Myocyte (in vitro differentiated cells): ENCODE results near the gene ATXN7. TPM values are rescaled to one million over a fixed set of nuclear protein-coding genes. Genes with fewer than 3 reads are reported as not detected.

Experiments used
- DNase-seq: peaks from one replicate; pipeline ENCODE4 v3.0.0-alpha.2; 2012; ENCODE audit warnings: low read depth
- total RNA-seq: library from RNA; depleted of rRNA; stranded (reverse); fragments of >200 nt; gene quantifications from 2 replicates; pipeline ENCODE4 v1.2.3, GENCODE V29; 2014

The ATXN7 gene
- total RNA-seq, 1 donor from 2014 or later, result 8.7 TPM

DNA sequence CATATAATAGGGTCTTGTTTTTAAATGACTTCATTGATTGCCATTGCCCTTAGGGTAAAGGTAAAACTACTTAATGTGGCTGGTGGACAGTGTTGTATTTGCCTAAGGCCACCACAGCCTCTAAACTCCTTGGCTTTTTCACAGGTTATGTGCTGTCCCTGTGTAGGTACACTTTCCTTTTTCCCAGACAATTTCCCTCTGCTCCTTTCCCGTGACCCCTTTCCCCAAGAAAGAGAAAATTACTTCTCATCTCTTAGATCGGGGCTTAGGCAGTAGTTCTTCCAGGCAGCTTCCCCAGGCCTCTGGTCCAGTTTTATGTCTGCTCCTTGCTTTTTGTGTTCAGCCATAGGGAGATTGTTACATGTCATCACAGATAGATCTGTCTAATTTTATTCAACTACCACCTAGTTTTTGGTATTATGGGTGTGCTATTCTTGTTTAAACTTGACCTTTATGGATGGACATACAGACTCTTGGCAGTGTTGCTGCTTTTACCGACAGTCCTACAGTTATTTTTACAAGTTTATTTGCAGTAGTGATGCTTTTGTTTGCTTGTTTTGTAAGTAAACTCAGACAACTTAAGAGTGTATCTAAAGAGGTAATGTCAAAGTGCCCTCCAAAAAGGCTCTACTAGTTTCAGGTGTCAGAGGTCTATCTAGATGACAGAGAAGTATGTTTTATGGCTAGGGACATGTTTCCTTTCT, 69.0 kb downstream of the ATXN7 start:
- DNase-seq, result no peak

DNA sequence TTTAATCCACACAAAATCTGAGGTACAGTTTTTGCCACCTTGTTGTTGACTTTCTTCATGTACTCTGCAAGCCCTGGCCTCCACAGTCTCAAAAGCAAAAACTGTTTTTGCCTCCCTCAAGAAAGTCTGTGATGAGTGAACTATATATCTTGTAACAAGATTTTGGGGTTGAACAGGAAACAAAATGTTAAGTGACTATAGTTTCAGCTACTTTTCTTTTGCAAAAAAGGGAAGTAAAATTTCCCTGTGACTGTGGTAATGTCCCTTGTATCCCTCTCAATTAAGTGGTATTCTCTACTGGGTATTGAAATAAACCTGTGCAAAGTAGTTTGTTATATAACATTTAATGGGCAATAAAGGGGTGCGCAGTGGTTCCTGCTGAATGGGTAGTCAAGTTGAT, 69.8 kb downstream of the ATXN7 start:
- DNase-seq, result no peak

DNA sequence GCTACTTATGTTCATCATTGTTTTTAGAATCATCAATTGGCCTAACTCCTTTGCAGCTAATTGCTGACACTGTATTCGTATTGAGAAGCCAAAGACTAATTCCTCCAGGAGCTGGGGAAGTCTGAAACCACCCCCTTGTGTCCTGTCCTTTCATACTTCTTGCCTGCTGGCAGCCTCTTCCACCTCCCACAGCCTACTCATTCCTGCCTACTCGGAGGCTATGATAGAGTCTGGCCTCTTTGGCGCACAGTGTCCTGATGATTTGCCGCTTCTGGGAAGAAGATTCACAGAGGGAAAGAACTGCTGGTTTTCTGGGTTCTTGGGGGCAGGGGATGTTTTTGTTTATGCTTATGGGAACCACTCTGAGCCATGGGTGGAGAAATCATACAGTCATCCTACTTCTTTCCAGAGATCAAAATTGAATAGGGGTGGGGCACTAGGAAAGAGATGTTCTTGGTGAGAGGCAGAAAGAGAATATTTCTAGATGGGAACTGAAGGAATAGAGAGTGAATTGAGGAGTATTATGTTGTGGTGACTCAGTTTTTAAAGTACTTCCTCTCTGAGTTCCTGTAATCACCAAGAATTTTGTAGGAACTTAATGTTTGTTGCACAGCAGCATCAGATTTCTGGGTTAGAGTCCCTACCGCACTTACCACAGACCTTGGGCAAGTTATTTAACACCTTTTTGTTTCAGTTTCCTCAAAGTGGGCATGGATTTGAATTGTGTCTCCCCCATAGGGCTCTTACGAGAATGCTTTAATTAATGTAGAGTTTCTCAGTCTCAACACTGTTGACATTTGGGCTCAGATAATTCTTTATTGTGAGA, 70.6 kb downstream of the ATXN7 start:
- DNase-seq, result no peak

DNA sequence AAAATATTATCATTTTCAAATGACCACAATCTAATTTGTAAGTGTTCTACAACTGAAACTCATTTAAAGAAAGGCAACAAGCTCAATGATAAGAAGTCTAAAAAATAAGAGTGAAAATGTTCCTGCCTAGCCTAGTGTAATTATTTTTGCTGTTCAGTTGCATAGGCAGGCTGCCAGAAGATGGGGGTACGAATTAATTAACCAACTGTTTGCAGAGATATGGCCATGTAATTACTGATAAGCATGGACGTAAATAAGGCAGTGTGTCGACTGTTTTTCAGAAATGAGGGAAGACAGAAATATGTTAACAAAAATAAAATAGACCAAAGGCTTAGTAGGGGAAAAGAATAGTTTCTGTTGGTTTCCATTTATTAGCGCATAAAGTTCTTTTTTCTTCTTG, 73.3 kb downstream of the ATXN7 start:
- DNase-seq, result no peak

DNA sequence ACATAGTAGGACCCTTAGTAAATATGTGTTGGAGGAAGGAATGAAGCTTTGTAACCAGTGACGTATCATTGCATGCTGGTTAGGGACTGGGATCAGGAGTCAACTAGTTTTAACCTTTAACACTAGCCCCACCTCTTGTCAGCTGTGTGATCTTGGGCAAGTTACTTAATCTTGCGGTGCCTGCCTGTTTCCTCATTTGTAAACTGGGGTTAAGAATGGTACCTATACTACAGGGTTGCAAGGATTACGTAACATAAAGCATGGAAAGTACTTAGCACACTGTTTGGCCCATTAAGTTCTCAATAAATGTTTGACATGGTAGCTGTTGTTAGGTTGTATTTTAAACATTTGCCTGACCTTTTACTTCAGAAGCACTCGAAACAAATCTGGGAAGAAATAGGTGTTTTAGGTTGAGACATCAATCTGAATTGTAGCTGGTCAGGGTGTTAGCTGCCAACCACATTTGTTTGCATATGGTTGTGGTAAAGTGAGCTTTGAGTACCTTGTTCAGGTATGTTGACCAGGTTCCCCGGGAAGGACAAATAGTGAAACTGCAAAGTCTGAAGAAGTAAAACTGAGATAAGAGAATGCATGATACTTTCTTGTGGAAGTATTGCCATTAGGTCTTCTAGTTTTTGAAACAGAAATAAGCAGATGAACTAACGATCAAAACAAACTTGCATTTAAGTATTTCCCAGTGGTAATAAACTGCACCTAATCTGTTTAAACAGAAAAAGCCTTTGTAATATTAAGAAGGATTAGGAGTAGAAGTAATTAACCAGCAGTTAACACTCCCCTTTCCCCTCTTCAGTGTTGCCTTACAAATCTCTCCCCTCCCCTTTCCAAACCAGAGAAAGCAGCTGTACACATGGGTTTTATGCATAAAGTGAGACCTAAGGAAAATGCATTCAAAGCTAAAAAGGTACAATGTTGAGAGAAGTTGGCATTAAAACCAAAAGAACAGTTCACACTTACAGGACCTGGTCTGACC, 74.3 kb downstream of the ATXN7 start:
- no peak for DNase-seq

DNA sequence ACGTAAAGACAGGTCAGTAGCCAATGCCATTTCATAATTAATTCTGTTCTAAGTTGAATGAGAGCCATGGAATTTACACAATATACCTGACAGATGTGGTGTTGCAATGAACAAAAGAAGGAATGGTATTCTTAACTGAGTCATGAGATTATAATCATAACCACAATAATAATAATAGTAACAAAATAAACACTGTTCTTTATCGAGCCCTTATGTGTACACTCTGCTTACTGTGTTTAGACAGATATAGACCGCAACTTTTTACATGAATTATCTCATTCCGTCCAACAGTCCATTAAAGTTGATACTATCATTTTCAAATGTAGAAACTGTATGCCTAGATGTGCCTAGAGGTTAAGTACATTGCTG, 76.7 kb downstream of the ATXN7 start:
- DNase-seq, result no peak

DNA sequence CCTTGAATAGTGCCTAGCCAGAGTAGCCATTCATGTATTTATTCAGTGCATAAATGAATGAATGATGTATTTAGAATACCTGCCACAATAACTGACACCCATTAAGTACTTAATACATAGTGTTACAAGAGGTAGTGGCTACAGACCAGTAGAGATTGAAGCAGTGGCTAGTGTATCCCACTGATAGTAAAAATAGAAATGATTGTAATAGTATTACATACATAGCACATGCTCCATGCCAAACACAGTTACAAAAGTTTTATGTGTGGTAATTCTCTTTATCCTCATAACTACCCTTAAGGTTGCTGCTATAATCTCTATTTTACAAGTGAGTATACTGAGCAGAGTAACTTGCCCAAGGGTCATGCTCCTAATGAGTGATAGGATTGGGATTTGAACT, 78.9 kb downstream of the ATXN7 start:
- no peak for DNase-seq

DNA sequence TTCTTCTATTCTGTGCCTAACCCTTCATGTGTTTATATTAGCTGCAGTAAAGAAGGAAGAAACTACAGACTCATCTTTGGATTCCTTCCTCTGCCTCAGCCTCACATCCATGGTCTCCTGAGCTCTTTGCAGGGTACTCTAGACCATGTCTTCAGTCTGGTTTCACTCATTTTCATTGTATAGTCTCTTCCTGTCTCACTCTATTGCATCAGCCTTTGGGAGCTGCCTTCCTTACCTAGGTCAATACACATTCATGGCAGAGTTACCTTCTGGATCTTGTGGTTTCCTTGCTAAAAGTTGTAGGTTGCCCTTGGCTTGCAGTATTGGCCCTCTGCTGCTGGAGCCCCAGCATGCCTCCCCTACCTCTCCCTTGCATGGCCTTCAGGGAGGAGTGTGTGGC, 80.0 kb downstream of the ATXN7 start:
- DNase-seq, result no peak

DNA sequence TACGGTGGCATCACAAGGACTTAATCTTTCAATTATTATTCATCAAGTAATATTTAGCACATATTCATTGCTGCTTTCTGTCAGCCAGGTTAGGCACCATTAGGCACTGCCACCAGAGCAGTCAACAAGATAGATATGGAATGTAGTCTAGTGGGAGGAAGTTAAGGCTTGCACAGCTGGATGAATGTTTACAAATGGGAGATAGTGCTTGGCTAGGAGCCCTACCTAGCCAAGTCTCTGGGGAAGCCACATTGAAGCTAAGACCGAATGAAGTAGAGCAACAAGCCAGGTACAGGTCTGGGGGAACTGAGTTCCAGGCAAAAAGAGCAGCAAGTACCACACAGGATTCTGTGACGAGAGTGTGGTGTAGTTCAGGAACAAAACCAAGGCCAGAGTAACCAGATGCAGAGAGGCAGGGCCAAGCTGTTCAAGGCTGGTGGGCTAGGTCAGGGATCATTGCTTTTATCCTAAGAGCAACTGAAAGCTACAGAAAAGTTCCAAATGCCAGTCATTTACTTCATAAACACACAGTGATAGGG, 82.0 kb downstream of the ATXN7 start:
- DNase-seq, result no peak

DNA sequence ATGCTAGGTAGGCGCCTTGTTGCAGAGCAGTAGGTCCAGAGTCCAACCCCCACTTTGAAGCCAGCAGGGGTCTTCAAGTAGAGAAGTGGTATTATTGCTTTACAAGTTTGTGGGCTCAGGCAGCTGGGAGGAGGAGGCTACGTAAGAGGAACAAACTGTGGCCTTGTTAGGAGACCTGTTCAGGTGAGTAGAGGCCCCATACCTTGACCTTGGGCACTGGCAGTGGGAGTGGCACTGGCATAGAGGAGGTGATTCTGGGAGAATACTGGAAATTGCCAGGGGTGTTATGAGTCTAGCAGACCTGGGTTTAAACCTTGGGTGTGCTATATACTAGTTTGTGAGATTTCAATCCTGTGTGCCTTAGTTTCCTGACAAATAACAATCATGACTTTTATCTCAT, 83.1 kb downstream of the ATXN7 start:
- DNase-seq, result no peak

DNA sequence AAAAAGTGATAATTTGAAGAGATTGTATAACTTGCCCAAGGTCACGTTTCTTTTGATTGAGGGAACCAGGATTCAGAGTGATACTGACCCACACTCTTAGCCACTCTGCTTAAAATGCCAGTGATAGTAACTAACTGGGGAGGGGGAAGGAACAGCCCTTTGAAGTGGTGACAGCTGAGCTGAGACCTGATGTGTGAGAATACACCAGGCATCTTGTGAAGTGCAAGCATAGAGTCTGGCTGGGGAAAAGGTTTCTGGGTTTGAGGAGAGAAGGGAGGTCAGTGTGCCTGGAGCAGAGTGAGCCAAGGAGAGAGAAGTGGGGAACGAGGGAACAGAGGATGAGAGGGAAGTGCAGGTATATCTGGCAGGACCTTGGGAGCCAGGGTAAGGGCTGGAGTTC, 83.9 kb downstream of the ATXN7 start:
- DNase-seq, result no peak

DNA sequence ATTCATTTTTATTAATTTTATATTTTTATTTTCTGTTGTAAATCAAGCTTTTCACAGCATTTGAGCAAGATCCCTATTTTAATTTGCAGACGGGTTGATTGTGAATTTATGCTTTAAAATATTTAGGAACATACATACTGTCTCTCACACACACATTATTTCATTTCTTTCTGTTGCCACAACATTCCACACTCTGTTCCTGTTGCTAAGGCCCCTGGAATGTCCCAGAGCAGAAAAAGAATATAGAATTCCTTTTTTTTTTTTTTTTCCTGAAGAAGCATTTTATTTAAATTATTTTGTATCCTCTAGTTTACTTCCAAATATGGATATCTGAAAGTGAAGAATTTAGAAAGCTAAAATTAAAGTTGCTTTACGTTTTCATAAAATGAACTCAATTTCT, 85.3 kb downstream of the ATXN7 start:
- no peak for DNase-seq

DNA sequence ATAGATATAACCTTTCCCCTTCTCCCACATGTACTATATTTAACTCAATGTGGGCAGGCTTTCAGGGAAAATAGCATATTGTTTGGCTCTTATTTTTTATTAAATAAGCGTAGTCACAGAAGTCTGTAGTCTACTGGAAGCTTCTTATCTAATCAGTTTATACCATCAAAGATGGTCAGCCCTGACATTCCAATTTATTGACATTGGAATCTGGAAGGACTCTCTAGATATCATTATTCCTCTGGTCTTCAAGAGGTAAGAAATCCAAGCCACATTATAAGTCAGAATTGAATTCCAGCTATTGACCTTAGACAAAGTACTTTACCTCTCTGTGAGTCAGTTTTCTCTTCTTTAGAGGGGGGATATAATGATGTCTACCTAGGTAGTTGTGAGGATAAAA, 87.0 kb downstream of the ATXN7 start:
- DNase-seq, result no peak

DNA sequence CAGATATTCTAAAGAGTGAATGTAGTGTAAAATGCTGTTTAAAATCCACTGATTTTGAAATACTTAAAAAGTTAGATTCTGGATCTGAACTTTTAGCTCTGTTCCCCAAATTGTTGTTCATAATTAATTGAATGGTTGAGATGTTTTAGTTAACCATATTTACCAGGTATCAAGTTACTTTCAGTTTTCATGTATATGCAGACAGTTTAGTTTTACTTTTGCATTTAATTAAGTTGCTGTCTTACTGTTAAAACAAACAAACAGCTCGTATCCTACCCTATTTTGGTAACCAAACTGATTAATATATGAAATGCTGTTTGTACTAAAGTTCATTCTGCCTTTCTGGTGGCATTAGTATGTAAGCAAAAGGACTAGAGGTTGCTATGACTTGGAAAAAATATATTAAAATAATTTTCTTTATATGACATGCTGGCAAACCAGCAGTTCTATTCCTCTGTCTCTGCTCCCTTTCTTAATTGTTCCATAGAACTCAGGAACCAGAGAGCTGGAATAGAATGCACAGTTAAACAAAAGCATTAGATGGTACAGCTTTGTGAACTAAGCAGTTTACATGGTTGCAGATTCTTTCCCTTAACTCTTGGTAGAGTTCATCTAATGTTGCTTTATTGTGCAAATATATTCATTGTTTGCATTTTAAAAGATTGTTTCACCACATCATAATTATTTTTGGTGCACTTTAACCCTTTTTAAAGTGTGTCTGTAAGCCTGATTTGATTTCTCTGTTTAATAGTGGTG, 88.0 kb downstream of the ATXN7 start:
- no peak for DNase-seq

DNA sequence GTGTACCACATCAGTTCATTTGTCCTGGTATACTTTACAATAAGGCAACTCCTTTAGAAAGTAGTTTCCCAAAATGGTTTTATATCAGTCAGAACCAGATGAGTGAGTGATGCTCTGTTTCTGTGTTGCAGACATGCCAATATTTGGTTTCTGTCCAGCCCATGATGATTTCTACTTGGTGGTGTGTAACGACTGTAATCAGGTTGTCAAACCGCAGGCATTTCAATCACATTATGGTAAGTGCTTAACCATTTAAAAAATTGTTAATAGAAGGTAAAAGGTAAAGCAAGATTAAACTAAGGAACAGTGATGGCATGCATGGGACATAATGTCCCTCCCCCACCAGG, 88.6 kb downstream of the ATXN7 start:
- DNase-seq, result no peak

DNA sequence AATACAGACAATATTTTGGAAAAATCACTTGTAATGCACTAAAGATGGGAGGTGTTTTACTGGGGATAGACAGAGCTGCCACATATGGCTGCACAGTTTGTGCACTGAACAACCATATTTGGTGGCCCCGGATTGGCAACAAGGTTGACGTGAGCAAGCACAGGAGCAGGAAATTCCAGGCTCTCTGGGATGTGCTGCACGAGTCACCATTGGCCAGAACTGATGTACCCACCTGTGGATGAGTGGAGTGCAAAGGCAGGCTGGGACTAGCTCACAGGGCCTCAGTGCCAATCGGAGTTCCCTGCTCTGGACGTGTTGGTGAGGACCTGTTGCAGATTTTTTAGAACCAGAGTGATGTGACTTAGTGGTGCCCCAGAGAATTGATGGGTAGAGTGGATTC, 90.5 kb downstream of the ATXN7 start:
- DNase-seq, result no peak

DNA sequence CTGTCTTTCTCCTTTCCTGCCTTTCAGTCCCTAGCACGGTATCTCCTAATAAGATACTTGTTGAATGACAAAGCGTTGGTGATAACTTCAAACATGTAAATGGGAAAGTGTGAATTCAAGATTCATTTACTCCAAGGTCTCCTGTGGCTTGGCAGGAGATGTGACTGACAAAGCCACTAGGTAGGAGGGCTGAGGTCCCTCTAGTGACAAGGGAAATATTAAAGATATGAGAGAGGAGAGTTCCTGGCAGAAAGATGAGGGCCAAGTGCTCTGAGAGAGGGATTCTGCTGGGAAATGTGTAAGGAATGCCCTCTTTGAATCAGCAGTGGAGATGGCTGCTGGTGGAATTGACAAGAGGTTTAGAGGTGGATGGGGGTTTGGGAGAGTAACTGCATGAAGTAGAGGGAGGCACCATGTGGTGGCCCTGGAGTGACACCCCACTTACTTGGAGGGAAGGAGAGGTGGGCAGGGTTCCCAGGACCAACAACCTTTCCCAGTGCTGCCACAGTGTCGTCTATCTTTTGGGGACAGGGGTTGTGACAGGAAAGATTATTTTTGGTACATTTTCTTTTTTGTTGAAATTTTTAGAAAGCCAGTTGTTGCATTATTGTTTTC, 91.5 kb downstream of the ATXN7 start:
- no peak for DNase-seq

DNA sequence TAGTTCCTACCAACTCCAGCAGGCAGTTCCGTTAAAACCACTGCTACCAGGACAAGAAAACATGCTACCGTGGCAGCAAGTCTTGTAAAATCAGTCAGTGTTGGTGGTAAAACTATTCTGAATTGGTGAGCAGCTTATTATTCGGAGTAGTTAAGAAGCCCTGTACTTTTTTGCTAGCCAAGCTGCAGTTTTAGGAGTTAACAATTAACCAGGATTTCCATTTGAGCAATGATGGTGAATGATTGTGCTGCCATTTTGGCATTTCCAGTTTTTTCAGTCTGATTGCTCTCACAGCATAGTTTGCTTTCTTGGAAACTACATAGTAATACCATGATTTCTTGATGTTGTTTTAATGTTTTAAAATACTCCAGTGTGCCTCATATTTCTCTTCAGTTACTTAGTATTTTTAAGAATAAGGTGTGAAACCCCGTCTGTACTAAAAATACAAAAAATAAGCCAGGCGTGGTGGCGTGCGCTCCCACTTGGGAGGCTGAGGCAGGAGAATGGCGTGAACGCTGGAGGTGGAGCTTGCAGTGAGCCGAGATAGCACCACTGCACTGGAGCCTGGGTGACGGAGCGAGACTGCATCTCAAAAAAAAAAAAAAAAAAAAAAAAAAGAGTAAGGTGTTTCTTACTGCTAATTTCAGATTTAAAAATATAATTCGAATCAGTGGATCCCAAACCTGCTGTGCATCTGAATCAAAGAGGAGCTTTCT, 92.3 kb downstream of the ATXN7 start:
- DNase-seq, result no peak

DNA sequence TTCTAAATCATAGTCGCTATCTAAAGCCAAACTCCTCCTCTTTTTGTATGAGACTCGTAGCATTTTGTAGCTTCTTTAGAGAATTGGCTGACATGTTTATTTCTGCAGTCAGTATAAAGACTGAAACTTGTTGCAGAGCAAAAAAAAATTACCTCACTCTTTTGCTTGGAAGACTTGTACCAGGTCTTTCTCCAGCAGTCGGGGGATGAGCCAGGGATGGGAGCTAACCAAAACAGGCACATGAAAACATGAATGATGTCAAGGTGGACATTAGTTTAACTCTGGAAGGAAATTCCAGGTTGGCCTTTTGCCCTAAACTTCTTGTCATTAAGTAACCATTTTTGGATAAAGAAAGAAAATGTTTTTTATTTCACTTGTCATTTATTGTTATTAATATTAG, 95.5 kb downstream of the ATXN7 start:
- DNase-seq, result no peak
